HG02973 (cell line): ENCODE measurements around the gene TMPRSS7.
A peak's percentile ranks its signal among the peaks of the same experiment; 100 is the strongest.

Experiments used
- ATAC-seq: cut with Tn5 transposase; IDR thresholded peaks from one replicate; pipeline ENCODE4 v1.9.1; 2021; ENCODE audit warnings: moderate library complexity; ENCODE audit not compliant: unreplicated experiment

TMPRSS7 gene

GRCh38 chr3:112092496-112093179 is 58.1 kb downstream of the TMPRSS7 start:
- no peak for ATAC-seq

GRCh38 chr3:112093180-112093522 is 58.6 kb downstream of the TMPRSS7 start:
- ATAC-seq, result no peak

- ATAC-seq, result no peak
These were observed 61.2 kb downstream of the TMPRSS7 start for GRCh38 chr3:112095731-112096130.

GRCh38 chr3:112096176-112096575 is 61.6 kb downstream of the TMPRSS7 start:
- no peak for ATAC-seq

GRCh38 chr3:112097378-112097777 is 62.8 kb downstream of the TMPRSS7 start:
- no peak for ATAC-seq

- no peak for ATAC-seq
These were observed 67.4 kb downstream of the TMPRSS7 start for GRCh38 chr3:112101916-112102315.

GRCh38 chr3:112104774-112105173 is 70.2 kb downstream of the TMPRSS7 start:
- no peak for ATAC-seq

GRCh38 chr3:112109322-112109721 is 74.8 kb downstream of the TMPRSS7 start:
- no peak for ATAC-seq

GRCh38 chr3:112111785-112112402 is 77.4 kb downstream of the TMPRSS7 start:
- ATAC-seq, result peak; percentile 50

- ATAC-seq, result peak; percentile 24
These were observed 80.1 kb downstream of the TMPRSS7 start for GRCh38 chr3:112114576-112115160.

GRCh38 chr3:112115161-112115739 is 80.7 kb downstream of the TMPRSS7 start:
- ATAC-seq, result peak; percentile 43

- ATAC-seq, result no peak
These were observed 81.4 kb downstream of the TMPRSS7 start for GRCh38 chr3:112115806-112116383.

- ATAC-seq, result no peak
These were observed 82.2 kb downstream of the TMPRSS7 start for GRCh38 chr3:112116748-112117186.

GRCh38 chr3:112117415-112117814 is 82.9 kb downstream of the TMPRSS7 start:
- no peak for ATAC-seq

GRCh38 chr3:112117841-112118571 is 83.5 kb downstream of the TMPRSS7 start:
- no peak for ATAC-seq

GRCh38 chr3:112119962-112120836 is 85.7 kb downstream of the TMPRSS7 start:
- no peak for ATAC-seq

- ATAC-seq, result no peak
These were observed 87.3 kb downstream of the TMPRSS7 start for GRCh38 chr3:112121577-112122547.

- ATAC-seq, result no peak
These were observed 88.3 kb downstream of the TMPRSS7 start for GRCh38 chr3:112122870-112123269.

GRCh38 chr3:112123548-112123947 is 89.0 kb downstream of the TMPRSS7 start:
- no peak for ATAC-seq
